HG03060 (cell line): ENCODE measurements around the gene ERG.

ENCODE experiments used
- ATAC-seq: cut with Tn5 transposase; IDR thresholded peaks from one replicate; pipeline ENCODE4 v1.9.1; 2021; ENCODE audit warnings: low read depth, moderate number of reproducible peaks; ENCODE audit not compliant: unreplicated experiment

The ERG gene

DNA sequence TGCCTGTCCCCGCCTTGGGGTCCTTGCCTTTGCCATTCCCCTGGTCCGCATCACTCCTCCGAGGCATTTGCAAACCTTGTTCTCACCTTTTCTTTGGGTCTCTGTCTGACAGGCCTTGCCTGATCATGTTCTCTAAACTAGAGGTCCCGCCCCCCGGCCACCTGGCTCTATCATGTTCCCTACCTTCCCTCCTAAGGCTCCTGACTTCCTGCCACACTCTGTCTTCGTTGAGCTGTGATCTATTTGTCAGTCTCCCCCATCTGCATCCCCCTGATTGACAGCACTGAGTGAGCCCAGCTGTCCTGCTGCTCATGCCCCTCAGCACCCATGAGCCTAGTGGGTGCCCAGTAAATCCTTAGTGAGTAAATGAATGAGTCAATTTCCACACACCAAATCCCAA lies 22.8 kb downstream of the ERG start:
- no peak for ATAC-seq

DNA sequence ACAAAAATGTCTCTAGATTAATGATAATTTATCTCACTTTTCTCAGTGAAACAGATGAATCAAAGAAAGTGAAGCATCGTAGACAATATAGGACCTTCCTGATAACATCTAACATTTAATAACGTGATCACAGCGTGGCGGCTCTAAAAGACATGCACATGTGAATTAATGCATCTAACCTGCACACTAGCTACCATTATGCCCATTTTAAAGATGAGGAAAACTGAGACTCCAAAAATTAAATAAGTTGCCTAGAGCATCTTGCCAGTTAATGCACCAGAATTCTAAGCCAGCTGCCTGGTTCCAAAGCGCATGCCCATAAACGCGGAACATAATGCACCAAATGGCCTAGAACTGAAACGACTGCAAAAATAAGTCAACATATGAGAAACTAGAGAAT lies 23.5 kb downstream of the ERG start:
- ATAC-seq = no peak

GRCh38 chr21:38474124-38474523 lies 24.2 kb downstream of the ERG start:
- no peak for ATAC-seq

GRCh38 chr21:38472412-38473108 lies 25.7 kb downstream of the ERG start:
- ATAC-seq = no peak

DNA sequence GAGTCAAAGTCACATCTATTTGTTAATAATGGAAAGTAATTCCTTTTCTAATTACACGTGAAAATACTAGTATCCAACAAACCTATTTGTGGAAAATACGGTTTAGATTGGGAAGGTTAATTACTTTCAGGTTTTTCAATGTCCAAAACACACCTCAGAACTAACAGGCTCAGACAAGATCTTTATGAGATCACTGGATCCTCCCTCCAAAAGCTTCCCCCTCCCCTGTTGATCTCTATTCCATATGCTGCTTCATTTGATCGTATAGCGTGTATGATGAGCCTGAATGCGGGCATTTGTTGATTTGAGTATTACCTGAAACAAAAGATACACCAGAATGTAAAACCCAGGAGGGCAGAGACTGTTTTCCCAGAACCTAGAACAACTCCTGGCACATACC lies 26.5 kb downstream of the ERG start:
- ATAC-seq = no peak

- no peak for ATAC-seq
Observed at GRCh38 chr21:38470755-38471154, 27.5 kb downstream of the ERG start.

- no peak for ATAC-seq
Observed at GRCh38 chr21:38469642-38470041, 28.6 kb downstream of the ERG start.

- ATAC-seq = no peak
Observed at GRCh38 chr21:38468989-38469388, 29.3 kb downstream of the ERG start.

DNA sequence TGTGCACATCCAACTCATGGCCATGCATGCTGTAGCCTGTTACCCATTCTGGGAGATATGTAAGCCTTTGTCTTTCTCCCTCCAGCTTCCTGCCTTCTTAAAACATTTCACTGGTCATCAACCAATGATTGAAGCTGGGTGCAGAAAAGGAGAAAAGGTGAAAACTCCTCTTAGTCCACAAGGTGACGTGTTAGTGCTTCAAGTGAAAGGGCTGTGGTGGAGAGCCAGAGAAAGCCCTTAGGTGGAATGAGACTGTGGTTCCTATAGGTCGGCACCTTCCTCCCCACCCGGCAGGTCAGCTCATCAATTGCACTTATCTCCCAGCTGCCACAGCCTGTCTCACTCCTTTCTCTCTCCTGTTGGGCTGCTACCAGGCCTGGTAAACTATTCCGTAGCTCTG lies 30.4 kb downstream of the ERG start:
- no peak for ATAC-seq

- no peak for ATAC-seq
Observed at GRCh38 chr21:38467374-38467773, 30.9 kb downstream of the ERG start.

DNA sequence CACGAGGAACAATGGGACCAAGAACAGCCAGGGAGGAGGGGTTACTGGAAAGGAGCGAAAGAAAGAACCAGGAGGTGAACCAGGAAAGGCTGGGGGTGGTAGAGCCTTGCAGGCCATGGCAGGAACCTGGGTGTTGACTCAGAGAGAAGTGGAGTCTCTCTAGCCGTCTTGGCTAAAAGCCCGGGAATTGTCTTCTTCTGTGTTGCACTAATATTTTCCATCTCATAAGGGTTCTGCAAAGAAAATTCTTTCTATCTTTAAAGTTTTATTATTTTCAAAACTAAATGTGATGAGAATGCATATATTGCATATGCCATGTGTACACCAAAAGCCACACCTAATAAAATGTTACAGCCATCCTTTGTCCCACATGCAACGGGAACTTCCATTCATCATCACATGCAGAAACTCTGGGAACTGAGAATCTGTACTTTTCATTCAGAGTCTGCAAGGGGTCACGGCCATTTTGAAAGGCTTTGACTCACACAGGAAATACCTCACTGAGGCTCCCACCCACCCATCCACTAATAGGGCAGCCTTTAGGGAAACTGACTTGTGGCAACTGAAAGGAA lies 38.0 kb downstream of the ERG start:
- ATAC-seq = no peak

DNA sequence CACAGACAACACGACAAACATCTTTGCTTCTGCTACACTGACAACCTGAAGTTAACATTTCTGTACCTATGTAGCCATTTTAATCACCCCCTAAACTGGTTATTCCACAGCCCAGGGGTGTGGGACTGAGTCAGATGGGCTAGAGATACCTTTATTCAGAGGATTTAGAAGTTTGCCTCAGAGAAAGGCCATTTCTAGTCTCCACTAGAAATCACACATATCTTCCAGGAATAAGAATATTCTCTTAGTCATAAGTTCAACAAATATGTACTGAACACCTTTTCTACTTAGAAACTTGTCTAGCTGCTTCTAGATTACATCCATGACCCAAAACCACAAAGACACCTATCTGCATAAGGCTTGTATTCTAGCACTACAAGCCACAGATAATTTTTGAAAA lies 38.8 kb downstream of the ERG start:
- no peak for ATAC-seq

GRCh38 chr21:38455403-38455802 lies 42.9 kb downstream of the ERG start:
- ATAC-seq = no peak

DNA sequence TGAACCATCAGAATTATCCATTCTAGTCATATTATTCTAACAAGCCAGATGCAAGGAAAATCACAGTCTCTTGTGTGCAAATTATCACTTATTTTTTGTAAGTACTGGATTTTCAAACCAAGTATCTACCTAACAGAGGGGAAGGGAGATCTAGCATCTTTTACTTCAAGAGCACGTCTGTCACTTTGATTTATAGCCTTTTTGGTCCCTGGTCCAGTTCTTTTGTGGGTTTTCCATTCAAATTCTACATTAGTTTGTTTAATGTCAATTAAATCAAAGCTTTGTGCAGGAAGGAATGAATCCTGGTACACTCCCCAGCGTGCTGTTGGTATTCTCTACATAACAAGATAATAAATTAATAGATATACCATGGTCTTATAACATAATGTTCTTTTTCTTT lies 43.6 kb downstream of the ERG start:
- ATAC-seq = no peak

DNA sequence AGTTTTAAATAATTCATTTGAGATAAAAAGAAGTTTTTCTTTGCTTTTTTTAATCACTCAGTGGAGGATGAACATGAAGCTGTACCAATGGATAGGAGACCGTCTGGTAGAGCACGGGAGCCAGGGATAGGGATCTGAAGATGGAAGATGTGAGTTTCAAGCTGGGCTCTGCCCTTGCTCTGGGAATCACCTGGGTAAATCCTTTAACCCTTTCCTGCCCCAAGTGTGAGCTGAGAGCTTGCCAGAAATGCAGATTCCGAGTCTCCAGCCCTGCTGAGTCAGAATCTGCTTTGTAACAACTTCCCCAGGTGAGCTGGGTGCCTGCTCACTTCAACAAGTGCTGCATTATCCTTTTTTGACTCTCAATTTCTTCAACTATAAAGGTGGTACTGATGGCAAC lies 44.1 kb downstream of the ERG start:
- no peak for ATAC-seq

DNA sequence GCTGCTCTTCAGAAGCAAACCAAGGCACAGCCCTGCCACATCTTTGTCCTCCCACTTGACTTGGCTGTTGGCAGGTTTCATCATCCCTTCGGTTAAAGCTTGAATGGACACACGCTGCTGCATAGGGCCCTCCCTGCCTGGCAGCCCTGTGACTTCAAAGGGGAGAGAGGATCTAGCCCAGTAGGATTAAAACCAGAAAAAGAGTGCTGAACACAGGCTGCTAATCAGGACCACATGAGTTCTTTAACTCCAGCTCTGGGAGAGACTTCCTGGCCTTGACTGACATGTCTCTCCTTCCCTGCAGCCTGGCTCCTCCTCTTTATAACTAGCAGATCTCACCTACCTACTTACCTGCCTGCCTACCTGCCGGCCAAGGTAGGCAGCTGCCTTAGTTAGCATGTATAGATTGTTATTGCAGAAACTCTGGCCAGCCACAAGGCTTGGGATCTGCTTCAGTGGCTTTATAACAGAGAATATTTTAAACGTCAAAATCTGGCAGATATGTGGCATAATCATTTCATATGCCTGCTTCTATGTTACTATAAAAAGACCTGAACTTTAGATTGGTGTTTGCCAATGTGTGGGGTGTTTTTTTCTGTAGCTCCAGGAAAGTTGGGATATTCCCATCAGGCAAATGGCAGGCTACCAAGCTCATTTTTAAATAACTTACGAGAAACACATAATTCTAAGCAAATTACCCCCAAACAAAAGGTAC lies 49.4 kb downstream of the ERG start:
- no peak for ATAC-seq

- no peak for ATAC-seq
Observed at GRCh38 chr21:38447611-38448010, 50.7 kb downstream of the ERG start.

DNA sequence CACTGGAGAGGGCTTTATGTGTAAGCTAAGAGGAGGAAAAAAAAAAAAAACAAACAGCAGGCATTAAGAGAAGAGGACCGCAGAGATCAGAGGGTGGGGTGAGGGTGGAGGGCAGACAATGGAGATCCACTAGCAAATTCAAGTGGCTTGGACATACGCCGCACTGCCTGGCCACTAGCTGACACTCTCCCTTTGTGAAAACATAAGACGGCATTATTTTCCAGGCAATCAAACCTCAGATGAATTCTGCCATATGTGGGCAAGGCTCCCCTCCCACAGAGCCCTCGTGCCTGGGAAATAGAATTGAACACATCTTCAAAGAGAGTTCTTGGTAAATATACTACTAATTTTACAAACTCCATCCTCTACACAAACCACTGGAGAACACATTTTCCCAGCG lies 53.6 kb downstream of the ERG start:
- ATAC-seq = no peak

- ATAC-seq = no peak
Observed at GRCh38 chr21:38443110-38443509, 55.2 kb downstream of the ERG start.

DNA sequence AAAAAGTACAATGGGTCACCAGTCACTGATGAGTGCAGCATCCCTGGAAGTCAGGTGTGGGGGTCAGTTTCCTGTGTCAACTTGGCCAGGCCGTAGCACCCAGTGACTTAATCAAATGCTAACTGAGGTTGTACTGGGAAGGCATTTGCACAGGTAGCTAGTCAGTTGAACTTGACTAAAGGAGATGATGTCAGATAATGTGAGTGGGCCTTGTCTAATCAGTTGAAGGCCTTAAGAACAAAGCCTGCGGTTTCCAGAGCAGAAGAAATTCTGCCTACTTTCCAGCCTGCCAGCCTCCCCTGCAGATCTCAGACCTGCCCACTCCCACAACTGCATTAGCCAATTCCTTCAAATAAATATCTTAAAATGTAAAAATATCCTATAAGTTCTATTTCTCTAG lies 57.1 kb downstream of the ERG start:
- no peak for ATAC-seq

- no peak for ATAC-seq
Observed at GRCh38 chr21:38440746-38441145, 57.5 kb downstream of the ERG start.

GRCh38 chr21:38439957-38440356 lies 58.3 kb downstream of the ERG start:
- no peak for ATAC-seq
